Measurements from ENCODE around the gene HIVEP3. TPM values are rescaled to one million over a fixed set of nuclear protein-coding genes. Genes with fewer than 3 reads are reported as not detected.

HIVEP3 gene
- polyA plus RNA-seq, 4 donors = 3.5 to 4.8 (median 4.6) TPM

DNA sequence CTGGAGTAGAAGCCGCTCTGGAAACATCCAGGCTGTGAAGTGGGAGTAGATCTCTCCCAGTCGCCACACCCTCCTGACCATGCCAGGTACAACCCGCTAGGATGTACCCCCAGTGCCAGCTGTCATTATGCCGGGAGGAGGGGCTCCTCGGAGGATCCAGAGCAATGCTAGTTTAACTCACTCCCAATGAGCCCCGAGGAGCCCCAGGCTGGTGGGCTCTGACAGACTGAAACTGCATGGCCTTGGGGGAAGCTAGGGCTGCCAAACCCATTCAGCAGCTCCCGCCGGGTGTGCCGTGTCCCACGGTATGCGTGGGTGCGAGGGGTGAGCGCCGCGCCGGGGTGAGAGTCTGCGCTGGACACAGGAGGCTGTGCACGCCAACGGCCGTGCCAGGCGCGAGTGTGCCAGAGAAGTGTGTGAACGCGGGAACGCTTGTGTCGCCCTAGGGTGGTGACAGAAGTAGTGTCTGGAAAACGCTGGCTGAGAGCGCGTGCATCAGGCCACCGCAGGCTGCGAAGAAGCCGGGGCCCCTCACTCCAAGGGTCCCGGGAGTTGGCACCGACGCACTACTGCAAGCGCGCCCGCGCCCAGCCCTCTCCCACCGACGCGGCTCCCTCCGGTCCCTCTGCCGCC, 257.2 kb downstream of the HIVEP3 start:
- DNase-seq (ENCODE audit: low read depth in 4 of 4, low spot score in 2 of 4) = no peak

DNA sequence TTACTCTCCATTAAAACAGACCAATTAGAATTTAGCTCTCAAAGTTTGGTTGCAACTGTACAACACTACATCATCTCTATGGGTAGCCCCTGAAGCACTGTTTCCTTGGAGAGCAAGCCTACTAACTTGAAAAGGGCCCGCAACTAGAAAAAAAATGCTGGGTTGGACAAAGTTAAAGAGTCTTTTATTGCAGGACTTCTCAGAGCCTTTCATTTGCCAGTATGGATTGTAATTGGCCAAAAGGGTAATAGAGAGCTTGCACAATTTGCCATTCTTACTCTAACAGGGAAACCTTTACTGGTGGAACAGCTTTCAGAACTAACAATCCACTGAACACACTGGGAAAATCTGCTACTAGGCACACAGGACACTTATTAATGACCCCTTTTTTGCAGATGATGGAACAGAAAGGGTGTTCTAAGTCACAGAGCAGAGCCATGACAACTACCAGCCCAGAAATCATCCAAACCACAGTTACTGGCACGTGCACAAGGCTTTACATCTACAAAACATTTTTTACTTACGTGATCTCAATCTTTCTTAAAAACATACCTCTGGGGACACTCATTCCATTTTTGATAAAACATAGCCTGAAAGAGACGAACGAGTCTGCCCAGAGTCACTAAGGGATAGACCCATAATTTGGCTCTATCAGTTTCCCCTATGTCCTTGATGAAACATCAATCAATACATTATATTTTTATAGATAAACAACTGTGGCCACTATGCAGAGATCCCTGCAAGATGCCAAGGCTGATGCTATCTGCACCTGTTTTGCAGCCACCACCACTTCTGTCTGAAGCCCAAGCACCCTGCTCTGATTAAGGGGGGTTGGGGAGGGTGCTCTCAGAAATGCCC, 257.9 kb downstream of the HIVEP3 start:
- no peak for DNase-seq (ENCODE audit: low read depth in 4 of 4, low spot score in 2 of 4)

DNA sequence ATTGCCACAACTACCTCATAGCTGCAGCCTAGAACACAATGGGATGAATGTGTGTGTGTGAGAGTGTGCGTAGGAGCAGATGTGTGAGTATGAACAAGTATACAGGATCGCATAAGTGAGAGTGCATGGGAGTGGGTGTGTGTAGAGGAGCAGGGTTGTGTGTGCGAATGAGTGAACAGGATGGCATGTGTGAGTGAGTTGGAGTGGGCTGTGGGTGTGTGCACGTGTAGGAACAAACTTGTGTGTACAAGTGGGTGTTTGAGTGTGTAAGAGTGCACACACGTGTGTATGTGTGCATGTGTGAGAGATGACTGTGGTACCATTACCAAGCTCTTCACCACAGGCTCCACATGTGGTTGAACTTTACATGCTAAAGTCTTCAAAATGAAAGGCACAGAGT, 258.8 kb downstream of the HIVEP3 start:
- DNase-seq (ENCODE audit: low read depth in 4 of 4, low spot score in 2 of 4) = no peak

DNA sequence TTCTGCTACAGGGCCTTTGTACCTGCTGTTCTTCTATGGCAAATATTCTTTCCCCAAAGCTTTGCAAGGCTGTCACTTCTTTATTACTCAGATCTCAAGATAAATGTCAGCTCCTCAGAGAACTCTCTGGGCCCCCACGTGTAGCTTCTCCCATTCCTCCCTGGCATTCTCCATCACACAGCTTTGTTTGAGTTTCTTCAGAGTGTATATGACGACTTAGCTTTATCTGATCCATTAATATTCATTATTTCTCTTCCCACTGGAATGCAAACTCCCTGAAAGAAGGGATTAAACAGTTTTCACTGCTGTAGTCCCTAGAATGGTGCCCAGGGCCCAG, 259.6 kb downstream of the HIVEP3 start:
- no peak for DNase-seq (ENCODE audit: low read depth in 4 of 4, low spot score in 2 of 4)

DNA sequence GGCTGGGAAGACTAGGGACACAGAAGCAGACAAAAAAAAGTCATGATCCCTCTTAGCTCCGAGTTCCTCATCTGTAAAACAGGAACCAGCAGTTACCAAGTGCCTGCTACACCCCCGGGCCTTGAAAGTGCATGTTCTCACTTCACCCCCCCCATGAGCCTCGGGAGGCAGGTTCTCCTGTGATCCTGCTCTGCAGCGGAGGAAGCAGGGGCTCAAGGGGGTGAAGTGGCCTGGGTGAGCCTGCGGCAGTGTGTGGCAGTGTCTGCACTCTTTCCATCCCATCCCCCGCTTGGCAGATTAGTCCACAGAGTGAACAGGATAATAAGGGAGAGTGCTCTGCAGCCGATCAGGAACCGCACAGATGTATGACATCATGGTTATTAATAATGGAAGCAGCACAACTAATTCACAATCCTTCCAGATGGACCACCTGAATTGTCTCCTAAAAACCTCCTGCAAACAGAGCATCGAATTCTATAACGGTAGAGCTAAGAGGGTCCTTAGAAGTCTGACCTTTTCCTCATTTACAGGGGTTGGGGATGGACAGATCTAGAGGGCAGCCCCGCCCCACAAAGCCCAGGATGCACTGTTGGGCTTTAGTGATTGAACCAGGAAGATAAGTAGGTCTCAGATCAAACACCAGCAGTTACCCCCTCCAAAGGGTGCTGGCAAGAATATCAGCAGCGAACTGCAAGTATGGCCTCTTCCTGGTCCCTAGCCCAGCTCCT, 260.1 kb downstream of the HIVEP3 start:
- DNase-seq (ENCODE audit: low read depth in 4 of 4, low spot score in 2 of 4) = no peak

DNA sequence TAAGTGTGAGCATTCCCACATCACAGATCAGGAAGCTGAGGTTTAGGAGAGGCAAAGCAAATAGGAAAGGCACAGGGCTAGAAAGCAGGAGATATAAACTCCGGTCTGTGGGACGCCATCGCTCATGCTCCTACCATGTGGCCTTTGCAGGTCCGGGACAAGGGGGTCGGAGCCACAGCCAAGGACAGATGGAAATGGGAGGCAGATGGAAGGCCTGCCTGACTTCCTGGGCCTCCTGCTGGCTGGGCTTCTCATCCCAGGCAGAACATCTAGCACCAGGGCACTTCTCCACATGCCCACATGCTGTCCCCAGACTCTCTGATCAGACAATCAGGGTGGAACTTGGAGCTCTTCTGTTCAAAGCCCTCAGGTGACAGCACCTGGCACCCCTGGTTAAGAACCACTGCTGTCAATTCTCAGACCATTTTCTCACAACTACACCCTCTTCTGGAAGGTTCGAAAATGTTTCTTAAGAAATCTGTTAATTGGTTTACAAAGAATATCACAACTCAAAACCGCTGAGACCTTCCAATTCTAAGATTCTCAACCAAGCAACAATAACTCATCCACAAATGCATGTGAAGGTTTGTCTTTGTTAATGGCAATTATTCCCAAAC, 260.9 kb downstream of the HIVEP3 start:
- no peak for DNase-seq (ENCODE audit: low read depth in 4 of 4, low spot score in 2 of 4)

DNA sequence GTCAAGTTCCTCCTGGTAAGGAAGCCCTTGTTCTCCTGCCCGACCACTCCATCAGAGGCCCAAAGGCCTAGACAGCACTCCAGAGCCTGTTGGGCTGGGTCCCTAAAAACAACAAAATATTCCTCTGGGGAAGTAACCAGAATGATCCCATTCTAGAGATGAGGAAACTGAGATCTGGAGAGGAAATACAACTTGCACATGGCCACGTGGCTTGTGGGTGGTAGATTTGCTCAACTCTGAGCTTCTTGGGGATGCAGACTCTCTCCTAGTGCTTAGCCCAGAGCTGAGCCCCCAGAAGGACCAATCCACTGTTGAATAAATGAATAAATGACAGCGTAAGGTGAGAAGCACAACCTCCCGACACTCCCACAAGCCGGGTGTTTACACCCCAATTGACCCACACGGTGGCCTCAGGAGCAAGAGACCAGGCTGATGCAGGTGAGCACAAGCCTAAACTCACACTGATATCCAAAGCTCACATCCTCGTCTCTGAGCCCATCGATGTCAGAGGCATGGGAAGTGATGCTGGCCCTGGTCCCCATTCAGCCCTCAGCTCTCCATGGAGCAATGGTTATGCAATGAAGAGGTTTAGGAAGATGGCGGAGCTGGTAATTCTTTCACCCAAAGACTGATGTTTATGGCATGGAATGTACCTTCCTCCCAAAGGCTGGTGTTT, 261.8 kb downstream of the HIVEP3 start:
- no peak for DNase-seq (ENCODE audit: low read depth in 4 of 4, low spot score in 2 of 4)

DNA sequence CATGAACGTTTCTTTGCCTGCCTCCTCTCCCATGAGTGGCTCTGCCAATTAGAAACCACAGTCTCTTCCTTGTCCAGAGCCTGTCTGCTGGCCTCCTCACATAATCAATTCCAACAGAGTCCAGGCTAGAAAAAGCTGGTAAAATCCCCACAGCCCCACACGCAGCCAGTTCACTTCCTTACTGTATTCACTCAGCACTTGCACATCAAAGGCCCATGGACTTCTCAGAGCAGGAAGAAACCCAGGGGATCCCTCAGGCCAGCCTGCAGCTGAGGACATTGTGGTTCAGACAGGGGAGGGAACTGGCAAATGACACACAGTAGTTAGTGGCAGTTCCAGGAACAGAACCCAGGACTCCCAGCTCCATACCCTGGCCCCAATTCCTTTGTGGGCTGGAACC, 262.7 kb downstream of the HIVEP3 start:
- no peak for DNase-seq (ENCODE audit: low read depth in 4 of 4, low spot score in 2 of 4)

DNA sequence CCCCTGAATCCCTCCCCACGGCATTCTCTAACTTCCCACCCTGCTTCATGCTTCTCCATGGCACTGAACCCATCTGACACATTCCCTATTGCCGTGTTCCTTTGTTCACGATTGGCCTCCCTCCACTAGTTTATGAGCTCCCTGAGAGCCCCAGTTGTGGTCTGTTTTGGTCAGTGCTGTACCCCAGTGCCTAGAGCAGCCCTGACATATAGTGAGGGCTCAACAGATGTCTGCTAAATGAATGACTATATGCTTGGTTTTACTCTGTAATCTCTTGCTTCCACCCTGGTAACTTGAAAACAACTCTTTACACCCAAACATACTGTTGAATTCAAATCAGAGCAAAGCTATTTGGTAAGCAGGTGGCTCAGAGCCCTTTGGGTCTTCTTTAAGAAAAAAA, 263.1 kb downstream of the HIVEP3 start:
- DNase-seq (ENCODE audit: low read depth in 4 of 4, low spot score in 2 of 4) = no peak

DNA sequence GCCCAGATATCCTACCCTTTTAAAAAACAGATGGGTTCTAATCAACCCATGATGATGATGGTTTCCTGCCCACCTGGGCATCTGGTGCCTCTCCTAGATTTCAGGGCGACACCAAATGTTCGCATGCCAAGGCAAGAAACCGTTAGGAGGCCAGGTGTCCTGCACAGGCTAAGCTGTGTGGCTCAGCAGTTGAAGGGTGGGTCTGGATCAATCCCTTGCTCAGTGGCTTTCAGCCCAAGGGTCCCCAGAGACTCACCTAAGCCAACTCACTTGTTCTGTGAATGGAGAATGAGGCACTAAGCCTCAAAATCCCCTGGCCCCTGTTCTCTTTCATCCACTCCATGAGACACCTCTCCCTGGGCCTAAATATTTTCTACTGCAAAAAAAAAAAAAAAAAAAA, 265.1 kb downstream of the HIVEP3 start:
- DNase-seq (ENCODE audit: low read depth in 4 of 4, low spot score in 2 of 4) = no peak

DNA sequence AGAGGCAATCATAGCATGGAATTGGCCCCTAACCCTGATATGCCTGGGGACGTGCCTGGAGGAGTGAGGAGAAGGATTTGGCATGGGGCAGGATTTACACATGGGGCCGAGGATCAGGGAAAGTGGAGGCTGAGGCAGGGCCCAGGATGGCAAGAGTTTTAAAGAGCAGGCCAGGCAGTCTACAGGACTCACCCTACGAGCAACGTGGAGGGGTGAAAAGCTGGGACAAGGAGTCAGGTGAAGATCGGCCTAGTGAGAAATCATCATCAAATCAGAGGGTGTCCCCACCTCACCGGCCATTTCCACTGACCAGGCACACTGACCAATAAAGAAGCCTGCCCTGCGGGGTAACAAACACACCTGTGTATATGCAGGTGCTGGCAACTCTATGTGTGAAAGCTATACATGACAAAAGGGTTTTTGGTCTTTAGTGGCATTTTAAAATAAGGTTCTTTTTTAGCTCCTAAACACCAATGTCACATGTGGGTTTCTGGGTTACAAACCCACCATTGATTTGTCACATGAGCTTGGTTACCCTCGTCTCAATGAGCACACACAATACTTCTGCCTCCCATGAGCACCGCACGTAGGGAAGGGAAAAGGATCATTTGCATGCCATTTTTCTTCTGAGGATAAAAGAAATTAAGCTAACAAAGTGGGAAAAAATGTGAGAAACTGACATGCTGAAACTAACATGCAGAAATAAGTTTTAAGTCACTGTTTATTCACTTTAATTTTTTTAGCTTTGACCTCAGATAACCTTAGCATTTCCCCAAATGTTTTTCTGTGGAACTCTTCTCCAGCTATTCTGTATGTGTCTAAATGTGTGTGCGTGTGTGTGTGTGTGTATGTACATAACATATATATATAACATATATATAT, 266.1 kb downstream of the HIVEP3 start:
- DNase-seq (ENCODE audit: low read depth in 4 of 4, low spot score in 2 of 4) = no peak

DNA sequence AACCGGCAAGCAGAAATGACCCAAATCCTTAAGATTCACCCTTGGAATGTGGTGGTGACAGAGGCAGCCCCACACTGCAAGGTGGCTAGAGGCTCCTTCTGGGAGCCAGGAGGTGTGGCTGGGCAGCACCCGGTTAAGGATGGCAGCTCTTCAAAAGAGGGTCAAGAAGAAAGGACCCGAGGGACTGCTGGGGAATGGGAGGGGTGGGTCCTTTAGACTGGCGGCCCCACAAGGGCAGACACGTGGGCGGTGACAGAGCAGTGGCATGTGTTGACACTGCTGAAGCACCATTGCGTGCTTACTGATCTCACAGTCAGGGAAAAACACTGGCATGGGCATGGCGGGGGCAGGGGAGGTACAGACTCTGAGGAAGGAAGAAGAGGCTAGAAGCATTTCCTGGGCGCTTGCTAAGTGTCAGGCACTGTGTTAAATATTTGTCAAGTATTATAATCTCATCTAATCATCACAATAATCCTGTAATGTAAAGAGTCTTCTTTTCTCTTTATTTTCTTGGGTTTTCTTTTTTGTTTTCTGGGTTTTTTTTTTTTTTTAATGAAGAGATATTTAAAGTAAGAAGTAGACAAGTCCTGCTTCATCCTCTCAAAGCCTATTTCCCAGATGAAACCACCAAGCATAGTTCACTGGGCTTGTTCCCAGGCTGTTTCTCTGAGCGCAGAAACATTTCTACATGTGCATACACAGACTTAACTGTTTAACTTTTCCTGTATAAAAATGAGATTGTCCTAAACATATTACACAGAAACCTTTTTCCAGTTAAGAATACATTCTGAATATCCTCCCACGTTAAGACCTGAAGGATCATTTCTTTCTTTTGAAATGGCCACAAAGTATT, 268.5 kb downstream of the HIVEP3 start:
- DNase-seq (ENCODE audit: low read depth in 4 of 4, low spot score in 2 of 4) = no peak

DNA sequence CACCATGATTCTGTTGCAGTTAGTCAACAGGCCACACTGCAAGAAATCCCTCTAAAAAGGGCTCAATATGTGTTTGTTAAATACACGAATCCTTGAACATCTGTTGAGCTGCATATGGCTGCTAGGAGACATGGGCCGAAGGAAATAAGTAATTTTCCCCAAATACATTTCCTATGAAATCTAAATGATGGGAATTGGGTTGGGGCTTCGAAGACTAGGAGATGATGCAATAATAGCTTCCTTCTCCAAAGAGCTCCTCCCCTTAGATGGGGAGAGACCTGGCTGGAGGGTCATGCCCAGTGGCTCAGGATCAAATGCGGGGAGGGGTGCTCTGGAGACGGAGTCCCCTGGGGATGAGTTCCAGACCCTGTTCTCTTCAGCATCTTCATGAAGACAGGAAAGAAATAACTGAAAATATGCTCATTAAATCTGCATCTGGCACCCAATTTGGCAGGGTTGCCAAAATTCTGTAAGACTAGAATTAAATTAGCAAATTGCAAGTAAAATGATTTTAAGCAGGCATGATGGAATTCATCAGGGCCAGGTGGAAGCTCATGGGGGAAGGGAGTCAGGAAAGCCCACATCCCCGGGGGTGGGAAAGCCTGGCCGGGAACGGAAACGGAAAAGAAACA, 269.2 kb downstream of the HIVEP3 start:
- DNase-seq (ENCODE audit: low read depth in 4 of 4, low spot score in 2 of 4) = no peak

DNA sequence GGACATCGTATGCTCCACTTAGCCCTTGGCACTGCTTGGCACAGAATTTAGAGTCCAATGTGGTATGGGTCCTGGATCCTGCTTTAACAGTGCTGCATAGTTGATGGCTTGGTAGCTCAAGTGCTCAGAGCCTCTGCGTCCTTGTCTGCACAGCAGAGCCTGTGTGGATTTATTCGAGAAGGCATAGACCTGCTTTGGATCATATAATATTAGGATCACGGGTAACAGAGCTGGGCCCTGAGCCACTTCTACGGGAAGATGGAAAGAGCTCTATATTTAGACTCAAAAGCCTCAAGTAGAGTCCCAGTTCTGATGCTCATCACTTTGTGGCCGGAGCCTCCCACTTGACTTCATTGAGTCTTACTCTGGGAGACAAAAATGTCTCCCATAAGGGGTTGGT, 269.9 kb downstream of the HIVEP3 start:
- DNase-seq (ENCODE audit: low read depth in 4 of 4, low spot score in 2 of 4) = no peak

DNA sequence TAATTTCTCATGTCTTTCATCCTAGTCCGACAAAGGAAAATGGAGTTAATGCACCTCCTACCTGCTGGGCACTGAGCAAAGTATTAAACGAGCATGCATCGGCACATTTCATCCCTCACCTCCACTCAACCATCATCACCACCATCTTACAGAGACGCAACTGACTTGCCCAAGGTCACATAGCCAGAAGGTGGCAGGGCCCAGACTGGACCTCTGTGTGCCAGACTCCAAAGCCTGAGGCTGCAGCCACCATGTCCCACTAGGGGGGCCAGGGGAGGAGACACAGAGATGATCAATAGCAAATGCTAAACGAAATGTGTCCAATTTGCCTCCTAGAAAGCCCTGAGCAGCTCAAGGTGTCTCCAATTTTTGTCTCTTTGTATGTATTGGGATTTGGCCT, 270.5 kb downstream of the HIVEP3 start:
- DNase-seq (ENCODE audit: low read depth in 4 of 4, low spot score in 2 of 4) = no peak

DNA sequence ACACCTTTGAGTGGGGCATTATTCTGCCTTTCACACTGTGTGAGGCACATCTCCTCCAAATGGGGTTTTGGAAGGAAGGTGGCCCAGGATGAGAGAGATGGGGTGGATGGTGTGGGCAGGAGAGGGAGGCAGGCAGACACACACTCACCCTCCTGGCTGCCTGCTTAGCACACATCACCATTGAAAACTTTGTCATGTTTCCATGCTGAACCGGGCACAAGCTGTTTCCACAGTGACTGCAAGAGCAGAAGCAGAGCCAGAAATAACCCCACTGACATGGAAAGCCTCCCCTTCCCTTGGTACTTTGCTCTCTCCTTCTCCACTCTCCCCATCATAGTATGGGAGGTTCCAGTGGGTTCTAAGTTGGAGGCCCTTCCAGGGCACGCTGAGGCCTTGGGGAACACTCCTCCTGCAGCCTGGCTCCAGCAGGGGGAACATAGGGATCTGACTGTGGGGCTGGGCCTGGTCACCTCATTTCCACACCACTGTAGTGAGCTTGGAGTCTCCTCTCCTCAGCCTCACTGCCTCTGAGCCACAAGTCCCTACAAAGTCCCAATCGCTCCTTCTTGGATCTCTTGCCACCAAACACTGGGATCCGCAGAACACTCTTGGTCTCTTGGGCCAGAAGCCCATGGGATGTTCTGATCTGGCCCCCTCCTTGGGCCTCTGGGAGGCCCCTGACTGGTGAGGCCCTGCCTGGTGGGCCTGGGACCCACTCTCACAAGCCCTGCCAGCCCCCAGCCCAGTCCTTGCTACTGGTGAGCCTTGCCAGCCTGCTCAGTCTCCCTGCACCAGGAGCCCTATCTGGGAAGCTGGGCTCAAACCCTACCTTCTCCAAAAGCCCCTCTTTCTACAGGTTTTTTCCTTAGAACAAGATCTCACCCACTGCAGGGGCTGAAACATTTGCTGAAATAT, 271.2 kb downstream of the HIVEP3 start:
- DNase-seq (ENCODE audit: low read depth in 4 of 4, low spot score in 2 of 4) = no peak

DNA sequence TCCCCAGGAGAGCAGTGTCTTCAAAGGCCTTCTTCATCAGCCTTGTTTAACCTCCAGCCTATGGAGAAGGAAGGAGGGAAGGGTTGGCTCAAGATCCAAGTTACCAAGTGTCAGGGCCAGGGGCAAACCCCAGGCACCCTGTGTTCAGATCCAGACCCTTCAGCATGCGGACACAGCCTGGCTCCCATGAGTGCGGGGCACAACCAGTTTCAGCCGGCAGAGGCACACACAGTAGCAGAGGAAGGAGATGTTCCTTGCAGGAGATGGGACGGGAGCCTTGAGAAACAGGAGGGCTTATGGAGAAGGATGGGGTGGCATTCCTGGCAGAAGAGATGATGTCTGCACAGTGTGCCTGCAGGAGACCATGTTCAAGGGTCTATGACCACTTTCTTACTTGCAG, 272.5 kb downstream of the HIVEP3 start:
- DNase-seq (ENCODE audit: low read depth in 4 of 4, low spot score in 2 of 4) = no peak

Data from left renal cortex interstitium (tissue), 4 donors.